Panc1 (cell line): ENCODE results near the gene WDR73. TPM values are rescaled to one million over a fixed set of nuclear protein-coding genes. Genes with fewer than 3 reads are reported as not detected.

Source experiments
- ATAC-seq: fragments of 200-7000 bp; cut with Tn5 transposase; 2 replicates; pipeline ENCODE4 v1.9.1; 2020; ENCODE audit warnings: mild to moderate bottlenecking, moderate library complexity
- BruUV-seq: library from RNA; stranded (reverse); fragments of 400-500 nt; replicated peaks from 2 replicates; lab custom pipeline; 2021; lab: Mats Ljungman, UMichigan
- CTCF ChIA-PET: fragments of 300-600 bp; sonication (Branson Sonifier 250); formaldehyde crosslinking; loops from one replicate; lab custom pipeline; 2022; ENCODE audit warnings: antibody characterized with exemption; lab: Charles Lee
- POLR2A ChIA-PET: fragments of 300-600 bp; sonication (Branson Sonifier 250); formaldehyde crosslinking; loops from one replicate; lab custom pipeline; 2022; ENCODE audit warnings: antibody characterized with exemption; lab: Charles Lee
- DNase-seq: peaks from one replicate; pipeline ENCODE4 v3.0.0-alpha.2; 2010; ENCODE audit warnings: low read depth, low spot score
- H3K27ac ChIP-seq: 2 replicates; pipeline ENCODE4 v1.5.1; 2011; ENCODE audit warnings: mild to moderate bottlenecking, low read length, inconsistent platforms
- H3K27me3 ChIP-seq: fragments of 200-500 bp; sonication (Bioruptor generic); 2 replicates; pipeline ENCODE4 v1.6.0; 2014; ENCODE audit warnings: low read length, inconsistent platforms; ENCODE audit not compliant: control insufficient read depth, insufficient read depth
- H3K36me3 ChIP-seq: fragments of 200-500 bp; sonication (Bioruptor generic); 2 replicates; pipeline ENCODE4 v1.5.1; 2014; ENCODE audit warnings: inconsistent platforms, mild to moderate bottlenecking, low read length, moderate library complexity; ENCODE audit not compliant: control insufficient read depth, insufficient read depth
- H3K4me1 ChIP-seq: 2 replicates; pipeline ENCODE4 v1.5.1; 2011; ENCODE audit warnings: inconsistent platforms, mild to moderate bottlenecking, low read length, moderate library complexity; ENCODE audit not compliant: control insufficient read depth, insufficient read depth
- H3K4me3 ChIP-seq, 2 experiments: 2 replicates each; pipeline ENCODE4 v1.5.1; 2011 to 2012; ENCODE audit warnings: low read depth in 2 of 2, low read length in 2 of 2, mild to moderate bottlenecking in 2 of 2, inconsistent platforms in 1 of 2, moderate library complexity in 1 of 2
- H3K9me3 ChIP-seq: fragments of 200-500 bp; sonication (Bioruptor generic); 2 replicates; pipeline ENCODE4 v1.5.1; 2014; ENCODE audit warnings: low read depth, mild to moderate bottlenecking, inconsistent platforms, low read length, moderate library complexity; ENCODE audit not compliant: control insufficient read depth, insufficient read depth
- CTCF ChIP-seq: fragments of 450-650 bp; IDR thresholded peaks from 2 replicates; pipeline ENCODE4 v1.5.1; 2017; ENCODE audit warnings: mild to moderate bottlenecking
- POLR2AphosphoS5 ChIP-seq: IDR thresholded peaks from 2 replicates; pipeline ENCODE4 v1.6.1; 2012; ENCODE audit warnings: mild to moderate bottlenecking, low read depth, low read length, moderate library complexity
- REST ChIP-seq, 2 experiments: IDR thresholded peaks; 2 replicates each; pipeline ENCODE4 v1.6.1; 2011 to 2012; ENCODE audit warnings: low read depth in 2 of 2, control low read depth in 1 of 2, low read length in 1 of 2, mild to moderate bottlenecking in 1 of 2, moderate library complexity in 1 of 2; ENCODE audit not compliant: insufficient read depth in 1 of 2
- SIN3A ChIP-seq: IDR thresholded peaks from 2 replicates; pipeline ENCODE4 v1.6.1; 2012; ENCODE audit warnings: low read depth, mild to moderate bottlenecking, low read length, moderate library complexity, borderline replicate concordance; ENCODE audit not compliant: insufficient read depth
- TCF7L2 ChIP-seq: IDR thresholded peaks from 2 replicates; pipeline ENCODE4 v1.6.1; 2011; ENCODE audit warnings: mild to moderate bottlenecking, low read depth, low read length, inconsistent platforms
- in situ Hi-C: cut with HindIII; loops from 2 replicates; pipeline ENCODE4 v1.10.0; 2016; ENCODE audit warnings: low sequenced_read_pairs, low pct_unique_long_range_greater_than_20kb
- intact Hi-C: fragments of 100-400 bp; cut with micrococcal nuclease; formaldehyde crosslinking; loops from one replicate; pipeline ENCODE4 v1.10.0; 2022; ENCODE audit not compliant: unreplicated experiment
- total RNA-seq: library from RNA; stranded (reverse); gene quantifications from one replicate; pipeline ENCODE4 v1.2.1, GENCODE V29; 2021; ENCODE audit not compliant: unreplicated experiment

Gene WDR73
- total RNA-seq, 1 experiment from 2014 or later = 39.0 TPM

GRCh38 chr15:84648539-84648938 is 5.5 kb downstream of the WDR73 start:
- ChIA-PET CTCF (no interaction called here), POLR2A (no interaction called here)
- no TSS peak for BruUV-seq
- H3K9me3 ChIP-seq = no peaks in the 10 kb centered on the region
- TF ChIP-seq POLR2AphosphoS5 = no peak
- no peak for TF ChIP-seq TCF7L2
- no peak for TF ChIP-seq SIN3A
- TF ChIP-seq REST (IDR thresholded peaks at IDR 0.05; ENCODE audit: insufficient read depth in 1 of 2, low read depth in 2 of 2, low read length in 1 of 2) = no peak
- no peak for TF ChIP-seq CTCF
- intact Hi-C loops (no loop called here), in situ Hi-C loops (no loop called here)
- H3K4me3 ChIP-seq = no peak overlapping the region
- no peak overlapping the region for H3K27ac ChIP-seq
- peaks cover under 1% of the 10 kb centered on the region for H3K36me3 ChIP-seq
- ATAC-seq (no peak), DNase-seq (no peak)
- H3K27me3 ChIP-seq = no peaks in the 10 kb centered on the region
- H3K4me1 ChIP-seq = peaks cover 3% of the 10 kb centered on the region; the same call in 1 of the 2 replicates

- no peaks in the 10 kb centered on the region for H3K27me3 ChIP-seq
- peaks cover 4% of the 10 kb centered on the region for H3K36me3 ChIP-seq
- ChIA-PET CTCF (no interaction called here), POLR2A (interaction anchor here (0.5 kb wide), 1 partner anchor 85 kb away, joined by 5 read pairs; no protein-coding TSS in a partner anchor)
- intact Hi-C loops (no loop called here), in situ Hi-C loops (no loop called here)
- BruUV-seq = no TSS peak
- DNase-seq (no peak), ATAC-seq (no peak)
- no peaks in the 10 kb centered on the region; the same call in 1 of the 2 replicates for H3K4me1 ChIP-seq
- no peak overlapping the region for H3K4me3 ChIP-seq
- no peak overlapping the region for H3K27ac ChIP-seq
- no peaks in the 10 kb centered on the region for H3K9me3 ChIP-seq
- TF ChIP-seq TCF7L2 (no peak), SIN3A (no peak), REST (IDR thresholded peaks at IDR 0.05; ENCODE audit: insufficient read depth in 1 of 2, low read depth in 2 of 2, low read length in 1 of 2) (no peak)
Observed at GRCh38 chr15:84647726-84648125, 6.4 kb downstream of the WDR73 start.
